ENCODE data around the gene TNFRSF25.
"Not testable (repeated sequence)": the region's sequence is repeated elsewhere in the genome, so short reads cannot be mapped to it uniquely, and the experiment has no call there.

TNFRSF25 gene

DNA sequence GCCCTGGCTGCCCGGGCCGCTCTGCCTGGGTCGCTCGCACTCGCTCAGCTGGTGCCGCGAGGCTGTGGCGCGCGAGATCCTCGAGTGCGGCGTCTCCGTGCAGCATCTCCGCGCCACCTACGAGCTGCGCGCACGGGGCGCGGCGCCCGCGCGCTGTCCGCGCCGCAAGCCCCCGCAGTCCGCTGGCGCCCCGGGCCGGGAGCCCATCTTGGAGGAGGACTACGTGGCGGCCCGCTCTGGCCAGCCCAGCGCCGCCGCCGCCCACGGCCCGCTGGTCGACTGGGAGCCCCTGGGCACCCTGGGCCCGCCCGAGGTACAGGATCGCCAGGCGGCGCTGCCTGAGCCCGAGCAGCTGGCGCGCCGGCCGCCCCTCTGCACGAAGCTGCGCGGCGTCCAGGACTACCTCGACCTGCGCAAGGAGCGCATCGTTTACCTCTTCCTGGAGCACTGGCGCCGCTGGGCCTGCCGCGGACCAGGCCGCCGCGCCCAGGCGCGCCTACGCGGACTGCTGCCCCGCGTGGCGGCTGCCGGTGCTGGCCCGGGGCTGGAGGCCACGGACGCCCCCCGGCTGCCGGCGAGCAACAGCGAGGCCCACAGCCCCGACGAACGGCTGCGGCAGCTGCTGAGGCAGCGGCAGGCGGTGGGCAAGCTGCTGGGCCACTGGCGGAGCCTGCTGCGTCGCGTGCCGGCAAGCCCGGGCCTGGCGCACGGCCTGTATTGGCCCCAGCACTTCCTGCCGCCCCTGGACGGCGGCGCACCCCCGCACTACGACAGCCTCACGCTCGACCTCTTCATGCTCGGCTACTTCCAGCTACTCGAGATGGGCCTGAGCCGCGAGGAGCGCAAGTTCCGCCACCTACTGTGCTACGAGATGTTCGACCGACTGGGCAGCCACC, 10.9 kb downstream of the TNFRSF25 start:
- TF ChIP-seq, protein P1, sequence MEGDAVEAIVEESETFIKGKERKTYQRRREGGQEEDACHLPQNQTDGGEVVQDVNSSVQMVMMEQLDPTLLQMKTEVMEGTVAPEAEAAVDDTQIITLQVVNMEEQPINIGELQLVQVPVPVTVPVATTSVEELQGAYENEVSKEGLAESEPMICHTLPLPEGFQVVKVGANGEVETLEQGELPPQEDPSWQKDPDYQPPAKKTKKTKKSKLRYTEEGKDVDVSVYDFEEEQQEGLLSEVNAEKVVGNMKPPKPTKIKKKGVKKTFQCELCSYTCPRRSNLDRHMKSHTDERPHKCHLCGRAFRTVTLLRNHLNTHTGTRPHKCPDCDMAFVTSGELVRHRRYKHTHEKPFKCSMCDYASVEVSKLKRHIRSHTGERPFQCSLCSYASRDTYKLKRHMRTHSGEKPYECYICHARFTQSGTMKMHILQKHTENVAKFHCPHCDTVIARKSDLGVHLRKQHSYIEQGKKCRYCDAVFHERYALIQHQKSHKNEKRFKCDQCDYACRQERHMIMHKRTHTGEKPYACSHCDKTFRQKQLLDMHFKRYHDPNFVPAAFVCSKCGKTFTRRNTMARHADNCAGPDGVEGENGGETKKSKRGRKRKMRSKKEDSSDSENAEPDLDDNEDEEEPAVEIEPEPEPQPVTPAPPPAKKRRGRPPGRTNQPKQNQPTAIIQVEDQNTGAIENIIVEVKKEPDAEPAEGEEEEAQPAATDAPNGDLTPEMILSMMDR (IDR thresholded peaks at IDR 0.05; ENCODE audit: low read depth, low read length) = no peak
- DNase-seq (ENCODE audit: extremely low read depth, low read depth) = no peak

DNA sequence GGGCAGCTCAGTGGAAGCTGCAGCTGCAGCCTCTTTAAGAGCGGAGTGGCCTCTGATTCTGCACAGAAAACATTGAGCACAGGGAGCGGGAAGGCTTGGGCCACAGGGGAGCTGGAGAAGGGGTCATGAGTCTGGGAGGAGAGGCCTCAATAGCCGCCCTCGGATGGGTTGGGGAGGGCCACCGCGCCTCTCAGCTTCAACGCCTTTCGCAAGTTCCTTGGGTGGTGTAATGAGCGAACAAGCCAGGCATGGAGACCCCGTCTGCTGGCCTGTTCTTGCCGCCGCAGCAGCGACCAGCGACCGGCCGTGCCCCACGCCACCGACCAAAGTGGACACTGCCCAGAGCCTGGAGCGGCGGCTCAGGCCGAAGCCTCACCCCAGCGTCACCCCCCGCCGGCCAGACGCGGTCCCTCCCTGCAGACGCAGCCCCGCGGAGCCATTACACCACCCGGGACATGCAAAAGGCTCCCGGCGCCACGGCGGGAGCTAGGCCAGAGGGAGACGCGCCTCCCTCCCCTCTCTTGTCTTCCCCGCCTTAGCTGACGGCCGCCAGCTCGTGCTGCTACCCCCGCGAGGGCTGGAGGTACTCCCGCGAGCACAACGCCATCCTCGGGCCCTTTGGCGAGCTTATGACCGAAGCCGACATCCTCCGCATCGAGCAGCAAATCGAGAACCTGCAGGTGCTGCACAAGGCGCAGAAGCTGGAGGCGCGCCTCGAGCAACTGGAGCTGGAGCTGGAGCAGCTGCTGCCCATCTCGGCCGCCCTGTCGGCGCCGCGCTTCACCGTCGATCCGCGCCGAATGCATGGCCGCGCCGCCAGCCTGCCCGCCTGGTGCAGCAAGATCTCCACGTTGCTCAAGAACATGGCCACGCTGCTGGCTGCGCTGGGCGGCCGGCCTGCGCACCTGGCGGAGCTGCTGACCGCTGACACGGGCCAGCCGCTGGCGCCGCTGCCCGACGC, 11.8 kb downstream of the TNFRSF25 start:
- DNase-seq (ENCODE audit: extremely low read depth, low read depth) = not testable (repeated sequence)

DNA sequence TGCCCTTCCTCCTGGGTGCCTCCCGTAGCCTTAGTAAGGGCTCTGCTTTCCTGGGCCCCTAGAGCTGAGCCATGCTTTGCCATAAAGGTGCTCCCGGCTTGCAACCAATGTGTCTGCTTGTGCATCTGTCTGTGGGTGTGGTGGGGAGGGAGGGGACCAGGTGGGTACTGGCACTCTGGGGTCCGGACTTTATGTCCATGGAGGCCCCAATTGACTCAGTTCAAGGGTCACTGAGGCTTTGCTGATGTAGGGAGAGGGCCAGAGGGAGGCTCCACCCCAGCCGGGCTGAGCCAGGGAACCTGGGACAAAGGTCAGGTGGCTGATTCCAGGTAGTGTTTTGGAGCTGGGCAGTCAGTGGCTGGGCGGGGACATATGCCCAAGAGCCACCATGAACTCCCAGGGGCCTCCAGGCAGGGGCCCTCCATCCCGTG, 15.0 kb downstream of the TNFRSF25 start:
- TF ChIP-seq, protein P1 (IDR thresholded peaks at IDR 0.05; ENCODE audit: low read depth, low read length) = no peak
- DNase-seq (ENCODE audit: extremely low read depth, low read depth) = no peak

DNA sequence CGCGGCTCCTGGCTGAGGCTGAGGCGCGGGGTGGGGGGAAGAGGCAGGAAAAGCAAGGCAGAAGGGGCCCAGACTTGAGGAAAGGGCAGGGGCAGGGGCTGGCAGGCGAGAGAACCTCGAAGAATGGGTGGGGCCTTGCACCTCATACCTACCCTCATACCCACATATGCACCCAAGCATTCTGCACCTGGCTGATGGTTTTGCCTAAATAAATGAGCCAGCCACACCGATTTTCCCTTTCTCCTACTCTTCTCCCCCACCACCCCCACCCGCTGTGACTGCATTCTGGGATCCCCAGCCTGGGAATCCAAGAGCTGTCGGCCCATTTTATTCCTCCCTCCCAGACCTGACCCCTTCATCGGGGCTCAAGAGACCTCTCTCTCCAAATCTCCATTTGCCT, 15.5 kb downstream of the TNFRSF25 start:
- not testable (repeated sequence) for DNase-seq (ENCODE audit: extremely low read depth, low read depth)

DNA sequence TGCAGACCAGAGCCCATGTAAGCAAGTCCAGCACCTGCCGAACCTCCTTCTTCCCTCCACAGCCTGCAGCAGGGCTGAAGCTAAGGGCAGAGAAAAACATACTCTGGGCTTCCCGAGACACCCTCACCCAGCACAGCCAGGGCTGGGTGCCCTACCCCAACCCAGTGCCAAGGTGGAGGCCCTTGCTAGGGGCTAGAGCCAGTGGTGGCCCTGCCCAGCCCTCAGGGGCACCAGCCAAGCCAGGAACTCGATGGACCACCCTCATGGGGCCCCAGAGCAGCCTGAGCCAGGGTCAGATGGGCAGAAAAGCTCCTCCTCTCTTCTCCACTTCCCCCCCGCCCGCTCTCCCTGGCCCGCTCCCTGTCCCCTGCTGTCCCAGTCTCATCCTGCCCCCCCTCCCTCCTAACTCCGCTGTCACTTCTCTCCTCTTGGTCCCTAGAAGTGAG, 15.9 kb downstream of the TNFRSF25 start:
- TF ChIP-seq, protein P1 (IDR thresholded peaks at IDR 0.05; ENCODE audit: low read depth, low read length) = no peak
- no peak for DNase-seq (ENCODE audit: extremely low read depth, low read depth)

DNA sequence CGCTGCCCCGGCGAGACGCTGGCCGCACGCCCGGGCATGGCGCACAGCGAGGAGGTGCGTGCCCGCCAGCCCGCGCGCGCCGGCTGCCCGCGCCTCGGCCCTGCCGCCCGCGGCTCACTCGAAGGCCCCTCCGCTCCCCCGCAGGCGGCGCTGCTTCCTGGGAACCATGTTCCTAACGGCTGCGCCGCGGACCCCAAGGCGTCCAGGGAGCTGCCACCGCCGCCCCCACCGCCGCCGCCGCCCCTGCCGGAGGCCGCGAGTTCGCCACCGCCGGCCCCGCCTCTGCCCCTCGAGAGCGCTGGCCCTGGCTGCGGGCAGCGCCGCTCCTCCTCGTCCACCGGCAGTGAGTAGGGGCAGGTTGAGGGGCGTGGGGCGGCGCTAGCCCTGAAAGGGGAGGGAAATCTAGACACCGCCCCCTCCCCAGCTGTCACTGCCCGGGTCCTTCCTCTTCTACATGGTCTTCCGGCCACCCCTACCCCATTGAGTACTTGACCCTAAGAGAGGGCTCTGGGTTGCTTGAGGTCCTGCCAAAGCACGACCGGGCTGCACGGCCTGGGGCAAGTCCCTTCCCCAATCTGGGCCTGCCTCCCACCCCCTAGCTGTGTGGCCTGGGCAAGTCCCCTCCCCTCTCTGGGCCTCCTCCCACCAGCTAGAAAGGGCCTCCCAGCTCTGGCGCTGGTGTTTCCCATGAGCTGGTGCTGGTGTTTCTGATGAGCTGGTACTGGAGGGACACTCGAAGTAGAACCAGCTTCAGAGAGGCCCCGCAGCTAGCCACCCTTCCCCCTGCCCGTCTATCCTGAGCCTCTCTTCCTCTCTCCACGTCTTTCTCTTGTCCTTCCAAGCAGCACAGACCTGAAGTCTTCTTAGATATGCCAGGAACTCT, 17.0 kb downstream of the TNFRSF25 start:
- TF ChIP-seq, protein P1 (IDR thresholded peaks at IDR 0.05; ENCODE audit: low read depth, low read length) = no peak
- no peak for DNase-seq (ENCODE audit: extremely low read depth, low read depth)

DNA sequence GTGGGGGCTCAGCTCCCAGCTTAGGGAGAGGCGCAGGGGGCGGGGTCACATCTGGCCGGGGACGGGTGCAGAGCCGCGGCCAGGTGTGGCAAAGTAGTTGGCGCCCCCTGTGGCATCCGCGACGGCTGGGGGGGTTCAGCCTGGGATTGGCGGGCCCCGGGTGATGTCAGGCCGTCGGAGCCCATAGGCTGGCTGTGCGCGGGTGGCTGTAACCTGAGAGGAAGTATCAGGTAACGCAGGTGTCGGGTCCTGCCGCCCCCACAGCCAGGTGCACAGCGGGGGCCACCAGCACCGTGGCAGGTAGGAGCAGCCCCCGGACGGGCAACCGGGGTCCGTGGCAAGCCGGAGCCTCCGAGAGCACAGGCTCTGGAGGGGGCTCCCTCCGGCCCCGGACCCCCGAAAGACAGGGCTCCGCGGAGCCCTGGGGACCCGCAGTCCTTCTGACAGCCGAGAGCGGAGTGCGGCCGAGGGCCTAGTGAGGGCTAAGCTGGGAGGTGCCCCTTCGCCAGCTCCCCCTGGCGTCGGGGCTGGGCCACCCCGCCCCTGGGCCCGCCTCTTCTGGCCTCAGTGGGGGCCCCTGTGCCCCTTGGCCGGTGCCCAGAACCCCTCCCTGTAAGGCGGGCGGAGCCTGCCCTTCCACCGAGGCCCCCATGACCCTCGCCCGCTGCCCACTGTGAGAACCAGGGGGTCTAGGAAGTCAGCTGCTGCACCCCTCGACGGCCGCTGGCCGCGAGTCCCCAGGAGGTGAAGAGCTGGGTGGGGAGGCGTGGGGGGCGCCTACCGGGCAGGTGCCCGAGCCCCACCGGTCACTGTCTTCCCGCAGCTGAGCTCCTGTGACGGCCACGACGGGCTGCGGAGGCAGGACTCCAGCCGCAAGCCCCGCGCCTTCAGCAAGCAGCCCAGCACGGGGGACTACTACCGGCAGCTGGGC, 17.9 kb downstream of the TNFRSF25 start:
- no peak for DNase-seq (ENCODE audit: extremely low read depth, low read depth)
- TF ChIP-seq, protein P1 (IDR thresholded peaks at IDR 0.05; ENCODE audit: low read depth, low read length) = no peak
